EH (cell line): ENCODE results near the gene SLC5A2.
"Not testable (repeated sequence)": the region's sequence is repeated elsewhere in the genome, so short reads cannot be mapped to it uniquely, and the experiment has no call there.

Experiments
- DNase-seq: peaks from one replicate; pipeline ENCODE4 v3.0.0-alpha.2; 2015; ENCODE audit warnings: low read depth

SLC5A2 gene

DNA sequence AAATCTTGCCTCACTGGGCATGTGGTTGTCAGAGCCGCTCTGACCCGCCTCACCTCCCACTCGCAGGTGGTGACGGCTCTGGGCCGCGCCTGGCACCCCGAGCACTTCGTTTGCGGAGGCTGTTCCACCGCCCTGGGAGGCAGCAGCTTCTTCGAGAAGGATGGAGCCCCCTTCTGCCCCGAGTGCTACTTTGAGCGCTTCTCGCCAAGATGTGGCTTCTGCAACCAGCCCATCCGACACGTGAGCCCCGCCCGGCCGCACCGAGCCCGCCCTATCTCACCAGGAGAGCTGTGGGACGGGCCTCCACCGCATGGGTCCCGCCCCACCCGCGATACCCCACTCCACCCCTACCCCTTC, 7.0 kb upstream of the SLC5A2 start:
- DNase-seq: no peak

DNA sequence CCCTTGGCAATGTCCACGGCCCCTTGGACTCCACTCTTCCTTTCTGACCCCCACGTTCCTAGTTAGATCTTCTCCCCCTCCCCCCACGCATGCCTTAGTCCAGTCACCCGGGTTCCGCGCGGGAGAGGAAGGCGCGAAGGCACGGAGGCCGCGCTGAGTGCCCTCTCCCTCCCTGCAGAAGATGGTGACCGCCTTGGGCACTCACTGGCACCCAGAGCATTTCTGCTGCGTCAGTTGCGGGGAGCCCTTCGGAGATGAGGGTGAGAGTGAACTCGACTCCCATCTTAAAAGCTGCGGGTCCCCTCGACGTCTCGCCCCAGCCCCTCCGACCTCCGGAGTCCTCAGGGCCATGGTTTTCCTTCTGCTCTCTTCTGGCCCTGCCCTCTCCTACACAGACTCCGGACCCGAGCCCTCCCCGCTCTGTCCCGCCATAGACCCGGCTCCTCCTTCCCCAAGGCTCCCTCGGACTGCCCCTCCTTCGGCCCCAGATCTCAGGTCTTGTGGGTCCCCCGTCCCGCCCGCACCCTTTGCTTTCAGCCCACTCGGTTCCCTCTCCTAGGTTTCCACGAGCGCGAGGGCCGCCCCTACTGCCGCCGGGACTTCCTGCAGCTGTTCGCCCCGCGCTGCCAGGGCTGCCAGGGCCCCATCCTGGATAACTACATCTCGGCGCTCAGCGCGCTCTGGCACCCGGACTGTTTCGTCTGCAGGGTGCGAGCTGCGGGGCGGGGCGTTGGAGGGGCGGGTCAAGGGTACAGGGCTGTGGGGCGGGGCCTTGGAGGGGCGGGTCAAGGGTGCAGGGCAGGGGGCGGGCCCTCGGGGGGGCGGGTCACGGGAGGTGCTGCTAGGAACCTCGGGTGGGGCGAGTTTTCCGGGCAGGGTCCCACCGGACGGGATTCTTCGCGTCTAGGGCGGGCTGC, 6.4 kb upstream of the SLC5A2 start:
- no peak for DNase-seq

DNA sequence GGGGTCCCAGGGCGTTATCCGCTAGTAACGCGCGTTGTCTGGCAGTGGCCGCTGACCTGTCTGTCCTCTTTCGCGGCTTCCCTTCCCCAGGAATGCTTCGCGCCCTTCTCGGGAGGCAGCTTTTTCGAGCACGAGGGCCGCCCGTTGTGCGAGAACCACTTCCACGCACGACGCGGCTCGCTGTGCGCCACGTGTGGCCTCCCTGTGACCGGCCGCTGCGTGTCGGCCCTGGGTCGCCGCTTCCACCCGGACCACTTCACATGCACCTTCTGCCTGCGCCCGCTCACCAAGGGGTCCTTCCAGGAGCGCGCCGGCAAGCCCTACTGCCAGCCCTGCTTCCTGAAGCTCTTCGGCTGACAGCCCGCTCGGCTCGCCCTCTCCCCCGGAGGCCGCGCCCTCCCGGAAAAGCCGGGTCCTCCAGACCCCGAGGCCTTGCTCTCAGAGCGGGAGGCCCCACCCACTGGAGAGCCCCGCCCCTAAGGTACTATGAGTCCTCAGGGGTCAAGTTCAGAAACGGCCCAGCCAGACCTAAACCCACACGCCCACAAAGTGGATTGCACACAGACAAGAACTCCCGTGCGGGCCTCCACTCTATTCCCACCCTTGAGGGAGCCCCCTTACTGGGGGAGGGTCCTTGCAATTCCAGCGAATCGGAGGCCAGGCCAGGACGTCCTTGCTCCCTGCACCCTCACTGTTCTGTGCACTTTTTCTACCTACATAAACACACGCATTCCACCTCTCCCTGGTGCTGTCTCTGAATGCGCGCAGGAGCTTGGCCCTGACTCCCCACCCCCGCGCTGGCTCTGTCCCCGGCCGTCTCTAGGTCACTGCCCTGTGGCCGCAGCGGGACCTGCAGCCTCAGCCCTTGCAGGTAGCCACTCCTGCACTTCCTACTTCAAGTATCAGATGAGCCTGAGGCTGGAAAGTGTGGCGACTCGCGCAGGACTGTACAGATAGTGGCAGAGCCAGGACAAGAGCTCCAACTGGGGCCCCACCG, 5.4 kb upstream of the SLC5A2 start:
- DNase-seq: no peak

DNA sequence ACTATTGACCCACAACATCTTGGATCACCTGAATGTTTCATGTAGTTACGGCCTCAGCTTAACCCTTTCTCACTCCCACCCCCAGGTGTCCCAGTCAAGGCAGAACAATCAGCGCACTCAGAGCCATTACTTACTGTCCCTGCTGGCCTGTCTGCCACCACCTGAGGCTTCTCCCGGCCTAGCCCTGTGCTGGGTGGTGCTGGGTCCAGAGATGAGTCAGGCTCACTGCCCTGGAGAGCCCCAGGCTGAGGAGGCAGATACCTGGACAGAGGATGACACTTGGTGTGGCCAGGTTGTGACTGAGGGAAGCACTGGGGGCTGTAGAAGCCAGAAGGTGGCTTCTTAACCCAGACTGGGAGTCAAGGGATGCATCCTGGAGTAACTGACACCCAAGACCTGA, 4.0 kb upstream of the SLC5A2 start:
- DNase-seq: no peak

DNA sequence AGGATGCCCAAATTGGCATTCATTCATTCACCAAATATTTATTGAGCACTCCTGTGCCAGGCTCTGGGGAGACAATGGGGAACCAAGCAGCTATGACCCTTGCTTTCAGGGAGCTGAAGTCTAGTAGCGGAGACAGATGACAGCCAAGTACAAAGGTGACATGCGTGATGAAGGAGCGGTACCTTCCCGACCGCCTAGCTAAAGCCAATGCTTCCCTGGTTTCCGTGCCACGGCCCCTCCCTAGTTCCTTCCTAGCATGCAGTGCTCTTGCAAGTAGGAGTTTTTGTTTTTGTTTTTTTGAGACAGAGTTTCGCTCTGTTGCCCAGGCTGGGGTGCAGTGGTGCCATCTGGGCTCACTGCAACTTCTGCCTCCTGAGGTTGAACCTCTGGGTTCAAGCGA, 3.2 kb upstream of the SLC5A2 start:
- DNase-seq: no peak

DNA sequence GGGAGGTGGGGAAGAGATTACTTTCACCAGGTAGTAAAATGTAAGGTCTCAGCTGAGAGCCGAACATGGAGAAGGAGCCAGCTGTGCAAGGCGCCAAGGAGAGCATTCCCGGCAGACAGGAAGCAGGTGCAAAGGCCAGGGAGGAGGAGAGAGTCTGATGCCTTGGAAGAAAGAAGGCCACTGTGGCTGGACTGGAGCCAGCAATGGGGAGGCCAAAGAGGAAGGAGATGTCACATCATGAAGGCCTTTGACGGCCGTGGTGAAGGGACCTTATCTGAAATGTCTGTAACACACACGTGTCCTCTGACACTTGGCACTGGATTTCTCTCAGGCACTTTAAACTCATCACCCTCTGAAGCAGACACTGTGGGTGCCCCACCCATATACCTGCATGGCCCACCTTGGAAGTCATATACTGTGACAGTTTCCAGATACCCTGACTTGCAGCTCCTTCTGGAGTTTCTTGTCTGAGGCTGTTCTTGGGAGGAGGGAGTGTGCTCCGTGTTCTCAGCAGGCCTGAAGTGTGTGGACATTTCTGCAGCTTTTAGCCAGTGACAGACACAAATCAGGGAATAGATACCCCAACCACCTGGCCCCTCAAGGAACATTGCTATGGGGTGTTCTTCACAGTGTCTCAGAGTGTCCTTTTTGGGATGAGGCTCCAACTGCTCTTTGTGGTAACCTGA, 1.9 kb upstream of the SLC5A2 start:
- DNase-seq: peak; percentile 43

DNA sequence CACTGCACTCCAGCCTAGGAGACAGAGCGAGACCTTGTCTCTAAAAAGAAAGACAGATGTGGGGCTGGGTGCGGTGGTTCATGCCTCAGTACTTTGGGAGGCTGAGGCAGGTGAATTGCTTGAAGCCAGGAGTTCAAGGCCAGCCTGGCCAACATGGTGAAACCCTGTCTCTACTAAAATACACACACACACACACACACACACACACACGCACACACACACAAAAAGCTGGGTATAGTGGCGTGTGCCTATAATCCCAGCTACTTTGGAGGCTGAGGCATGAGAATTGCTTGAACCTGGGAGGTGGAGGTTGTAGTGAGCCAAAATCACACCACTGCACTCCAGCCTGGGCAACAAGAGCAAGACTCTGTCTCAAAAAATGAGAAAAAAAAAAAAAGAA, 1.1 kb downstream of the SLC5A2 start:
- not testable (repeated sequence) for DNase-seq

DNA sequence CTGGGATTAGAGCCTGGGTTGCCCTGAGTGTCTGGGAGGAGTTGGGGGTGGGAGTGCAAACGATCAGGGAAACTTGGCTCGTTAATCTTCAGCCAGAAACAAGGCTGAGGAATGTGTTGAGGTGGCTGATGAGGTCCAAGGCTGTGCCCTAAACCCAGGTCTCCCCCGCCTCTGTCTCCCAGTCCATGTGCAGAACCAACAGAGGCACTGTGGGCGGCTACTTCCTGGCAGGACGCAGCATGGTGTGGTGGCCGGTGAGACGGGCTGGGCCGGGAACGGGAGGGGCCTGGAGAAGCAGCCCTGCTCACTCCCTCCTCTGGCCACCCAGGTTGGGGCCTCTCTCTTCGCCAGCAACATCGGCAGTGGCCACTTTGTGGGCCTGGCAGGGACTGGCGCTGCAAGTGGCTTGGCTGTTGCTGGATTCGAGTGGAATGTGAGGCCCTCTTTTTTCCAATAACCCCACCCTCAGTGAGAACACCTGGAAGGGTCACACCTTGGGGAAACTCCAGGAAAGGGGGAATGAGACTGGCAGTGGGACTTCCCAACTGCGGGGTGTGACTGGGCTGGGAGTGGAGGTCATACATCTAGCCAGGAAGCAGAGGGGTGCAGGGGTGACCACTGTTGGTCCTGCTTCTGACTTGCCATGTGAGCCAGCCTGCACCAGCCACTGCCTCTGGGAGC, 1.7 kb downstream of the SLC5A2 start:
- DNase-seq: peak; percentile 24

DNA sequence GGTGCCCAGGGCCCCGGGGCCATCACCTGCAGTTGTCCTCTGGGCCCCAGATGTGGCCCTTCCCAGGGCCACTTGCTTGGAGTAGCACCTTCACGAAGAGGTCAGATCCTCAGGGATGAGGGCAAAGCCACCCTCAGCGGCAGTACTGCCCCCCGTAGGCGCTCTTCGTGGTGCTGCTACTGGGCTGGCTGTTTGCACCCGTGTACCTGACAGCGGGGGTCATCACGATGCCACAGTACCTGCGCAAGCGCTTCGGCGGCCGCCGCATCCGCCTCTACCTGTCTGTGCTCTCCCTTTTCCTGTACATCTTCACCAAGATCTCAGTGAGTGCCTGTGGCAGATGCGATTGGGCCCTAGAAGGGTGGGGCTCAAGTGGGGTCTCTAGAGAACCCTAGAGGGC, 2.6 kb downstream of the SLC5A2 start:
- DNase-seq: no peak

DNA sequence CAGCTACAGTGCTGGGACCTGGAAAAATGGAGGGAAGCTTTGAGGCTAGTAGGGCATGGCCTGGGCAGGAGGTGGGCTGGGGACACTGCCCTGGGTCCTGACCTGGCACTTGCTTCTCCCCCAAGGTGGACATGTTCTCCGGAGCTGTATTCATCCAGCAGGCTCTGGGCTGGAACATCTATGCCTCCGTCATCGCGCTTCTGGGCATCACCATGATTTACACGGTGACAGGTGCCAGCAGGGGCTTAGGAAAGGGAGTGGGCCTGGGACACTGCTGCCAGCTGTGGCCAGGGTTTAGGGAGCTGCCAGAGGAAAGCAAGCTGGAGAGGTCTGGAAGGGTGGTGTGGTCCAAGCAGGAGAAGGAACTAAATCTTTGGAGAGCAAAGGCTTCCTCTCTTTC, 3.1 kb downstream of the SLC5A2 start:
- DNase-seq: no peak

DNA sequence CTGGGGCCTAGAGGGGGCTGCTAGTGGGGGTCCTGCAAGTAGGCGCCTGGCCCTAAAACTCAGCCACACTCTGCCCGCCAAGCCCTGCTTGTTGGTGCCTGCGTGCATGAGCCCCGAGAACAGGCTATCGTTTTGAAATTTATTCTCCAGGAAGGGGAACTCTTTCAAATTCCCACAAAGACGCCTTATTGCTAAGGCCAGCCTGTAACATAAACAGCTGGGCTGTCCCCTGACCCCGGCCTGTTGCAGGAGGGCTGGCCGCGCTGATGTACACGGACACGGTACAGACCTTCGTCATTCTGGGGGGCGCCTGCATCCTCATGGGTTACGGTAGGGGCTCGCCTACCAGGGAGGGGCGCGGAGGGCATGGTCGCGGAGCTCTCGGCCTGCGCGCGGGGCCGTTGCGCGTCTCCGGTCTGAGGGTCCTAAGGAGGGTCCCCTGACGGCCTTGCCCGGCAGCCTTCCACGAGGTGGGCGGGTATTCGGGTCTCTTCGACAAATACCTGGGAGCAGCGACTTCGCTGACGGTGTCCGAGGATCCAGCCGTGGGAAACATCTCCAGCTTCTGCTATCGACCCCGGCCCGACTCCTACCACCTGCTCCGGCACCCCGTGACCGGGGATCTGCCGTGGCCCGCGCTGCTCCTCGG, 4.3 kb downstream of the SLC5A2 start:
- no peak for DNase-seq

DNA sequence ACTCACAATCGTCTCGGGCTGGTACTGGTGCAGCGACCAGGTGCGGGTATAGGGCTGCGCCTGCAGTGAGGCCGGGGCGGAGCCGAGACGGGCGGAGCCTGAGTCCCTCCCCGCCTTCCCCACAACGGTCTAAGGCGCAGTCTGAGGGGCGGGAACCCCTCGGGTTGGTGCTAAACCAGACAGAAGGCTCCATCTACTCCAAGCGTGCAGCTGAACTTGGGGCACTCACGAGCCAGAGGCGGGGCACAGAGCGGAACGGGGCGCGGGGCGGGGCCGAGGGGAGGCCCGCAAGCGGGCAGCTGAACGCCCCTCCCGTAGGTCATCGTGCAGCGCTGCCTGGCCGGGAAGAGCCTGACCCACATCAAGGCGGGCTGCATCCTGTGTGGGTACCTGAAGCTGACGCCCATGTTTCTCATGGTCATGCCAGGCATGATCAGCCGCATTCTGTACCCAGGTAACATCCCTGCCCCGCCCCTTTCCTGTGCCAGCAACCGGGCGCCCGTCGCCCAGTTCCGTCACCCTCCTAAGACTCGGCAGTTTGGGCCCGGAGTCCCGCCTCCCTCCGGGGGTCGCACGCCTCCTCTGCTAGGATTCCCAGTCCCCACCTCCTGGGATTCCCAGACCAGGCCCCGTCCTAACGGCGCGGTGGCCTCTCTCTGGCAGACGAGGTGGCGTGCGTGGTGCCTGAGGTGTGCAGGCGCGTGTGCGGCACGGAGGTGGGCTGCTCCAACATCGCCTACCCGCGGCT, 5.0 kb downstream of the SLC5A2 start:
- peak; percentile 55 for DNase-seq

DNA sequence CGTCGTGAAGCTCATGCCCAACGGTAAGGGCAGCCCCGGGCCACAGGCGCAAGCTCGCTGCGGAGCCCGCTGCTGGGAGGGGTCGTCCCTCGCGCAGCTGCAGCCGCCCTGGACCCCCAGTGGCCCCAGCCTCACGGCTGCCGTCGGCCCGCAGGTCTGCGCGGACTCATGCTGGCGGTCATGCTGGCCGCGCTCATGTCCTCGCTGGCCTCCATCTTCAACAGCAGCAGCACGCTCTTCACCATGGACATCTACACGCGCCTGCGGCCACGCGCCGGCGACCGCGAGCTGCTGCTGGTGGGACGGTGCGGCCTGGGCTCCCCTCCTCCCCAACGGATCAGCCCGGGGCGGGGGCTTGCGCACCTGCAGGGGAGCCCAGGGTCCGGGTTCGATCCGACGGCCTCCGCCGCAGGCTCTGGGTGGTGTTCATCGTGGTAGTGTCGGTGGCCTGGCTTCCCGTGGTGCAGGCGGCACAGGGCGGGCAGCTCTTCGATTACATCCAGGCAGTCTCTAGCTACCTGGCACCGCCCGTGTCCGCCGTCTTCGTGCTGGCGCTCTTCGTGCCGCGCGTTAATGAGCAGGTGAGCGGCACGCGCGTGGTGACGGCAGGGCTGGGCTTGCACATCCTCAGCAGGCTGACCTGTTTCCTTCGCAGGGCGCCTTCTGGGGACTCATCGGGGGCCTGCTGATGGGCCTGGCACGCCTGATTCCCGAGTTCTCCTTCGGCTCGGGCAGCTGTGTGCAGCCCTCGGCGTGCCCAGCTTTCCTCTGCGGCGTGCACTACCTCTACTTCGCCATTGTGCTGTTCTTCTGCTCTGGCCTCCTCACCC, 5.8 kb downstream of the SLC5A2 start:
- DNase-seq: peak; percentile 22

DNA sequence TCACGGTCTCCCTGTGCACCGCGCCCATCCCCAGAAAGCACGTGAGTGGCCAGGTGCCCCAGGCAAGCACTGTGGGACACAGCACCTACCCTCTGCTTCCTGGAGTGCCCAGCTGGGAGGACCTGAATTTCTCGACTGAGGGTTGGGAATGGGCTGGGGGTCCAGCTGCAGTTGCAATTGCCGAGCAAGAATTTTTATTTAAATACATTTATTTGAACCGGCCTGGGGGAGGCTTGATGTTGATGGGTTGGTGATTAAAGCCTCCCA, 6.3 kb downstream of the SLC5A2 start:
- DNase-seq: no peak

DNA sequence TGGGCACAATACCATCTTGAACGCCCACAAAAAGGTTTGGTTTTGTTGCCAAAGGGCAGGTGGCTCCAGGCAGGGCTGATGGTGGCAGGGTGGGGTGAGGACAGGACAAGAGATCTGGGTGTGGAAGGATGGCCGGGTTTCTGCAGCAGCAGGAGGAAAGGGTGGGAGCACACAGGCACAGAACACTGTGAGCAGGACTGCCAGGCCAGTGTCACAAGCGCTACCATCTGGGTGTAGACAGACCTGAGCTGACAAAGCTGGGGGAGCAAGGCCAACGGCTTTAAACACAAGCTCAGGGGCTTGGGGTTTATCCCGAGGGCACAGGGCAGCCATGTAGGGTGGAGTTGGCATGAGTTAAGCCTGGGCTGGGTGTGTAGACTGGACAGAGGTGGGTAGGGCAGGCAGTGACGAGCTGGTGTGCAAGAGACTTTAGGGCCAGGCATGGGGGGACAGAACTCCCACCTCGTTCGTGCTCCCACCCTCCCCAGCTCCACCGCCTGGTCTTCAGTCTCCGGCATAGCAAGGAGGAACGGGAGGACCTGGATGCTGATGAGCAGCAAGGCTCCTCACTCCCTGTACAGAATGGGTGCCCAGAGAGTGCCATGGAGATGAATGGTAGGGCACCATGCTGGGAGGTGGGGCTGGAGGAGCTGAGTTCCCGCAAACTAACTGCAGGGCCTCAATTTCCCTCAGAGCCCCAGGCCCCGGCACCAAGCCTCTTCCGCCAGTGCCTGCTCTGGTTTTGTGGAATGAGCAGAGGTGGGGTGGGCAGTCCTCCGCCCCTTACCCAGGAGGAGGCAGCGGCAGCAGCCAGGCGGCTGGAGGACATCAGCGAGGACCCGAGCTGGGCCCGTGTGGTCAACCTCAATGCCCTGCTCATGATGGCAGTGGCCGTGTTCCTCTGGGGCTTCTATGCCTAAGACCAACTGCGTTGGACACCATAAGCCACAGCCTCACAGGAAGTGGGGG, 7.0 kb downstream of the SLC5A2 start:
- no peak for DNase-seq

DNA sequence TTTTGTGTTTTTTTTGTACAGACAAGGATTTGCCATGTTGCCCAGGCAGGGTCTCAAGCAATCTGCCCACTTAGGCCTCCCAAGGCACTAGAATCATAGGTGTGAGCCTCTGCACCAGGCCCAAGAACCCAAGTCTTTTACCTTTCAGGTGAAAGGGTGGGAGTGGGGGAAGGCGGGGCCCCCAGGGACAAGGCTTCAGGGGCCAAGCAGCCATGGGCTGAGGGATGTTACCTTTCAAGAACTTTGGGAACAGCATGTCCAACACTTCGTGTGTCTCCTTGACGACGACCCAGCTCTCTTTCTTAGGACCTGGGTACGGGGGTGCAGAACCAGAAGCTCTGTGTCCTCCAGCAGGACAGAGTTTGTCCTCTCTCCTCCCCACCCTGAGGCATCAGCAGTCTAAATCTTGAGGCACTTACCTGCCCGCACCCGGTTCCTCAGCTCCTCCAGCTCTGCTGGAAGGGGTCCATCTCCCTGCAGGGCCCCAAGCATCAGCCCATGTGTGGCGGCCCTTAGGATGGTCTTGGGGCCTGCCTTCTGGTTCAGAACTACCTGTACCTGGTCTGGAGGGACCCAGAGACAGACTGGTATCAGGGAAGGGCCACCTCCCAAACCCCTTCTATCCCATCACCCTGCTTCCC, 9.0 kb downstream of the SLC5A2 start:
- no peak for DNase-seq

DNA sequence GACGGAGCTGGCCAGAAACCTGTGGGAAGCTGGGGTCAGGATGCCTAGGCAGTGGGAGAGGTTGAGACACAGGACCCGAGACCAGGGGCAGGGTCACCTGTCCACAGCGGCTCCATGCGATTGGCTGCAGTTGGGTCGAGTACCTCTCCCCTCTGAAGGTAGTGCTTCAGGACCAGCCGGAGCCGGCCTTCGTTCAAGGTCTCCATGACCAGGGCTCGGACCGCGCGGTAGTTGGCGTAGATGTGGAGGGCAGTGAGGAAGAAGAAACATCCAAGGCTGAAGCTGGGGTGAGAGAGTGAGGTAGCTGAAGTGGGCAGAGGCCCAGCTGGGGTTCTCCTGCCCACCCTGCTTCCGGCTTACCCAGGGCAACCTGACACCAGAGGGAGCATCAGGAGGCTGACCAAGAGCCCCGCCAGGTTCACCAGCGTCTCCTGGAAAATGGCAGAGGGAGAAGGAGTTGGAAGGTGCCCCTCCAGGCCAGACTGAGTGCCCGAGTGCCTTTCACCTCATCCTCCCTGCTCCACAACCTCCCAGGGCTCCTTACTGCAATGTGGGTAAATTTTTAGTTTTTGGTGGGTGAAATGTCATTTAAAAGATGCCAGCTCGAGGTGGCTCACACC, 10.7 kb downstream of the SLC5A2 start:
- DNase-seq: no peak

DNA sequence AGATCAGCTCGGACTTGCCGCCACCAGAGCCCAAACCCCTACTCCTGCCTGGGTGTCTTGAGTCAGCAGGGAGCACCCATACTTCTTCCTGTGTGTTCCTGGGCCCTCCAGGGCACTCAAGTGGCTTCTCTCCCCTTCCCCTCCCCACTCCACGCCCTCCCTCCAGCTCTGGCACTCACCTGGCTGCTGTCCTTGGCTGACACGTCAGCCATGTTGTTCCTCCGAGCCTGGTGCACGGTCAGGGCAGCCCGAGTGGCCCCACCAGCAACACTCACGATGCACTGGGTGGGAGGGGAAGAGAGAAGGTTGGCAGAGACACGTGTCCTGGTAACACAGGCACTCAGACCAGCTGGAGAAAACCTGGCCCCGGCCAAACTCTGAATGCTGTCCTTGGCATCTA, 13.7 kb downstream of the SLC5A2 start:
- no peak for DNase-seq
